ENCODE data around the gene STARD5. TPM values are rescaled to one million over a fixed set of nuclear protein-coding genes. Genes with fewer than 3 reads are reported as not detected.

Gene STARD5
- total RNA-seq, result 10 to 100 TPM; 54.6 to 88.2 (median 67.4) TPM

- Histone ChIP-seq H3K27ac (peak within 1 kb of the TSS; percentile 81), H3K36me3 (peaks cover 14% of the 10 kb centered on the region), H3K4me1 (peaks cover 28% of the 10 kb centered on the region), H3K4me3 (peak within 1 kb of the TSS; percentile 82), H3K27me3 (no peaks in the 10 kb centered on the region), H3K9me3 (no peaks in the 10 kb centered on the region)
- TF ChIP-seq POLR2AphosphoS5 (IDR thresholded peaks at IDR 0.05) (peak; percentile 9 to 39 (median 13)), POLR2A (IDR thresholded peaks at IDR 0.05) (peak; percentile 71 to 86), EP300 (IDR thresholded peaks at IDR 0.05) (no peak)
- WGBS, result 3% methylated on average over 26 of the region's 67 CpGs
- DNase-seq (ENCODE audit: low spot score in 2 of 2), result peak; percentile 98 to 99
Observed at GRCh38 chr15:81323944-81324881, at the start of gene STARD5. TSS of gene STARD5 (minus strand) at chr15:81324141. CDS start at chr15:81324099, 42 bp downstream.

GRCh38 chr15:81373176-81373575, 49.2 kb upstream of the STARD5 start:
- Histone ChIP-seq H3K9me3 (no peaks in the 10 kb centered on the region), H3K27me3 (no peaks in the 10 kb centered on the region), H3K36me3 (no peaks in the 10 kb centered on the region), H3K4me1 (no peaks in the 10 kb centered on the region), H3K4me3 (no peak overlapping the region), H3K27ac (no peak overlapping the region)
- TF ChIP-seq POLR2AphosphoS5 (IDR thresholded peaks at IDR 0.05) (no peak), POLR2A (IDR thresholded peaks at IDR 0.05) (no peak), EP300 (IDR thresholded peaks at IDR 0.05) (no peak), CTCF (IDR thresholded peaks at IDR 0.05) (no peak)
- WGBS, result 68% methylated on average over 5 of the region's 5 CpGs
- DNase-seq (ENCODE audit: low spot score in 2 of 2), result no peak

- no peak for DNase-seq (ENCODE audit: low spot score in 2 of 2)
Observed at GRCh38 chr15:81372575-81372974, 48.6 kb upstream of the STARD5 start.

GRCh38 chr15:81363718-81364500, 40.0 kb upstream of the STARD5 start:
- H3K4me1 ChIP-seq, result peaks cover 4% of the 10 kb centered on the region
- WGBS, result 42% methylated on average over 5 of the region's 5 CpGs
- no peaks in the 10 kb centered on the region for H3K36me3 ChIP-seq
- no peak overlapping the region for H3K4me3 ChIP-seq
- TF ChIP-seq CTCF (IDR thresholded peaks at IDR 0.05) (no peak), EP300 (IDR thresholded peaks at IDR 0.05) (no peak), POLR2A (IDR thresholded peaks at IDR 0.05) (no peak), POLR2AphosphoS5 (IDR thresholded peaks at IDR 0.05) (no peak)
- no peak for DNase-seq (ENCODE audit: low spot score in 2 of 2)
- H3K9me3 ChIP-seq, result no peaks in the 10 kb centered on the region
- no peaks in the 10 kb centered on the region for H3K27me3 ChIP-seq
- no peak overlapping the region for H3K27ac ChIP-seq

More at GRCh38 chr15:81372575-81372974, 48.6 kb upstream of the STARD5 start:
- Histone ChIP-seq H3K27me3 (no peaks in the 10 kb centered on the region), H3K4me3 (no peak overlapping the region), H3K27ac (no peak overlapping the region), H3K36me3 (no peaks in the 10 kb centered on the region), H3K9me3 (no peaks in the 10 kb centered on the region), H3K4me1 (no peaks in the 10 kb centered on the region)
- no peak for TF ChIP-seq POLR2AphosphoS5 (IDR thresholded peaks at IDR 0.05)
- no peak for TF ChIP-seq POLR2A (IDR thresholded peaks at IDR 0.05)
- no peak for TF ChIP-seq EP300 (IDR thresholded peaks at IDR 0.05)
- no peak for TF ChIP-seq CTCF (IDR thresholded peaks at IDR 0.05)
- WGBS, result 60% methylated on average over 3 of the region's 3 CpGs

- H3K27ac ChIP-seq, result no peak overlapping the region
- 34% methylated on average over 3 of the region's 3 CpGs for WGBS
- H3K4me3 ChIP-seq, result no peak overlapping the region
- no peak for TF ChIP-seq EP300 (IDR thresholded peaks at IDR 0.05)
- TF ChIP-seq CTCF (IDR thresholded peaks at IDR 0.05), result no peak
- TF ChIP-seq POLR2A (IDR thresholded peaks at IDR 0.05), result no peak
- no peak for TF ChIP-seq POLR2AphosphoS5 (IDR thresholded peaks at IDR 0.05)
- no peak for DNase-seq (ENCODE audit: low spot score in 2 of 2)
- no peaks in the 10 kb centered on the region for H3K27me3 ChIP-seq
- no peaks in the 10 kb centered on the region for H3K36me3 ChIP-seq
- H3K4me1 ChIP-seq, result peaks cover 4% of the 10 kb centered on the region
- H3K9me3 ChIP-seq, result no peaks in the 10 kb centered on the region
Observed at GRCh38 chr15:81363276-81363675, 39.3 kb upstream of the STARD5 start.
